AG10803 (cell line): ENCODE results near the gene PDLIM5.

Experiments
- DNase-seq: peaks from one replicate; pipeline ENCODE4 v3.0.0; 2010; ENCODE audit warnings: low read depth
- H3K4me3 ChIP-seq: 2 replicates; pipeline ENCODE4 v1.5.1; 2011; ENCODE audit warnings: mild to moderate bottlenecking, low read length, control low read depth
- CTCF ChIP-seq: conservative IDR thresholded peaks from 2 replicates; pipeline ENCODE4 v1.5.1; 2011; ENCODE audit warnings: mild to moderate bottlenecking, low read length, control low read depth, inconsistent platforms

PDLIM5 gene

GRCh38 chr4:94420356-94420755, 31.4 kb upstream of the PDLIM5 start:
- H3K4me3 ChIP-seq: no peak overlapping the region

GRCh38 chr4:94426783-94427182, 25.0 kb upstream of the PDLIM5 start:
- H3K4me3 ChIP-seq: no peak overlapping the region
- no peak for TF ChIP-seq CTCF
- no peak for DNase-seq

More at GRCh38 chr4:94420356-94420755, 31.4 kb upstream of the PDLIM5 start:
- no peak for TF ChIP-seq CTCF
- no peak for DNase-seq

GRCh38 chr4:94428884-94429283, 22.9 kb upstream of the PDLIM5 start:
- no peak overlapping the region for H3K4me3 ChIP-seq
- no peak for DNase-seq
- no peak for TF ChIP-seq CTCF

GRCh38 chr4:94430406-94430805, 21.3 kb upstream of the PDLIM5 start:
- DNase-seq: no peak
- TF ChIP-seq CTCF: no peak
- H3K4me3 ChIP-seq: no peak overlapping the region

GRCh38 chr4:94431388-94431787, 20.4 kb upstream of the PDLIM5 start:
- TF ChIP-seq CTCF: no peak
- DNase-seq: no peak
- H3K4me3 ChIP-seq: no peak overlapping the region

- no peak overlapping the region for H3K4me3 ChIP-seq
- no peak for DNase-seq
- no peak for TF ChIP-seq CTCF
Observed at GRCh38 chr4:94434505-94434904, 17.2 kb upstream of the PDLIM5 start.

GRCh38 chr4:94435874-94436273, 15.9 kb upstream of the PDLIM5 start:
- no peak for TF ChIP-seq CTCF
- DNase-seq: no peak
- H3K4me3 ChIP-seq: no peak overlapping the region
